NOMO-1 treated with dmso at 0.1 percent for 144 hours (cell line): Measurements from ENCODE around the gene CCDC182.
A peak's percentile ranks its signal among the peaks of the same experiment; 100 is the strongest.

ENCODE experiments used
- DNase-seq: peaks from one replicate; lab custom pipeline; 2025; ENCODE audit not compliant: unreplicated experiment; lab: John Stamatoyannopoulos, UW

CCDC182 gene

GRCh38 chr17:57757735-57758134 is 12.6 kb upstream of the CCDC182 start:
- no peak for DNase-seq

GRCh38 chr17:57756951-57757350 is 11.9 kb upstream of the CCDC182 start:
- no peak for DNase-seq

DNA sequence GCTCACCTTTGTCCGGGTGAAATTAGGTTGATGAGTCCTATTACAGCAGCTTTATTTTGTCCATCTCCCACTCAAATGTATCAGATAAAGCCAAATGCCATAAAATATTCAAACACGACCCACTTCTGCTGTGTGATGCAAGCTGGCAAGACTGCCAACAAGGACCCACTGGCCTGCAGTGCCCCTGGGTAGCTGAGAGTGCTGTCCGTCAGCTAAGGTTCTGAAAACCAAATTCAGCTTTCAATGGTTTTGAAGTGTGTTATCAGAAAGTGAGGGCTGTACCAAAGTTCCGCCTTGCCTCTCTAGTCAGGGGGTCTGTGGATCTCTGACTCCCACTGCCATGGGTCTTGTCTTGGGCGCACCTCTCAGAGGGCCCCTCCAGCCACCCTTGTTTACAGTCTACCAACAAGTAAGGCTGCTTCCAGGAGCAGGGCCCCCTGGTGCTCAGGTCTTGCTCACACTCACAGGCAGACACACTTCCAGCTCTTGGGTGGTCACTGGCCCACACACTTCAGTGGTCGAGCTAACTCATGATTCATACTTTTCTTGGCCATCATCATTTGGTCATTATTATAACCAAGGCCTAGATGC is 10.5 kb upstream of the CCDC182 start:
- no peak for DNase-seq

- no peak for DNase-seq
Observed at GRCh38 chr17:57752031-57752905, 7.2 kb upstream of the CCDC182 start.

- DNase-seq: peak; percentile 17
Observed at GRCh38 chr17:57751348-57751971, 6.4 kb upstream of the CCDC182 start.

GRCh38 chr17:57750895-57751294 is 5.8 kb upstream of the CCDC182 start:
- no peak for DNase-seq

- peak; percentile 57 for DNase-seq
Observed at GRCh38 chr17:57750109-57750871, 5.2 kb upstream of the CCDC182 start.

GRCh38 chr17:57749701-57750100 is 4.6 kb upstream of the CCDC182 start:
- DNase-seq: no peak

DNA sequence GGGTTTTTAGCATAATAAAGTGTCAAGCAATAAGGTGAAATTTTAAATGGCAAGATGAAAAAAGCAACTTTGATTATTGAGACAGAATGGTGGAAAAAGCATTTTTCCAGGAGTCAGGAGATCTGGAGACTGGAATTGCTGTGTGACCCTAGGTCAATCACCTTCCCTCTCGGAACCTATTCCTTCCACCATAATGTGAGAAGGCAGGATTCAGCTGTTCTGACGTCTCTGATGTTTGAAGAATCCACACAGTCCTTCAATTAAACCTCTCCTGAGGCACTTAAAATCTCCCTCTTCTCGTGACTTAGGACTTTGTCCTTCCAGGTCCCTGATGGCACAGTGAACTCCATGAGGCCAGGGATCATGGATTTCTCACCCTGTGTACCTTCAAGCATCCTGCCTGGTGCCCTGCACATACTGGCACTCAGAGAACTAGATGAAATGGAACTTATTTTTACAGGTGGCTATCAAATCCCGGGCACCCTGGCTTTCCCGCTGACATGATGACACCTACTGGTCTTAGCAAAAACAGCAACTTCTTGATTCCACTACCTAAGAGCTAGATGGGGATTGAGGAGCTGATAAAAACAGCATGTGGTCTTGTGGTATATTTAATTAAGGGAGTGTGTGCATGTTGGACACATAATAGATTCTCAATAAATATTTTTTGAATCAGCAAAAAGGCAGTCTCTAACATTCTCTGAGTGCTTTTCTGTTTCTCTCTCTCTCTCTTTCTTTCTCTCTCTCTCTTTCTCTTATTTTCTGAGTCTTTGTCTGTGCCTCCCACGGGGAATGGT is 2.3 kb upstream of the CCDC182 start:
- DNase-seq: peak; percentile 37

GRCh38 chr17:57746221-57746620 is 1.1 kb upstream of the CCDC182 start:
- DNase-seq: no peak

DNA sequence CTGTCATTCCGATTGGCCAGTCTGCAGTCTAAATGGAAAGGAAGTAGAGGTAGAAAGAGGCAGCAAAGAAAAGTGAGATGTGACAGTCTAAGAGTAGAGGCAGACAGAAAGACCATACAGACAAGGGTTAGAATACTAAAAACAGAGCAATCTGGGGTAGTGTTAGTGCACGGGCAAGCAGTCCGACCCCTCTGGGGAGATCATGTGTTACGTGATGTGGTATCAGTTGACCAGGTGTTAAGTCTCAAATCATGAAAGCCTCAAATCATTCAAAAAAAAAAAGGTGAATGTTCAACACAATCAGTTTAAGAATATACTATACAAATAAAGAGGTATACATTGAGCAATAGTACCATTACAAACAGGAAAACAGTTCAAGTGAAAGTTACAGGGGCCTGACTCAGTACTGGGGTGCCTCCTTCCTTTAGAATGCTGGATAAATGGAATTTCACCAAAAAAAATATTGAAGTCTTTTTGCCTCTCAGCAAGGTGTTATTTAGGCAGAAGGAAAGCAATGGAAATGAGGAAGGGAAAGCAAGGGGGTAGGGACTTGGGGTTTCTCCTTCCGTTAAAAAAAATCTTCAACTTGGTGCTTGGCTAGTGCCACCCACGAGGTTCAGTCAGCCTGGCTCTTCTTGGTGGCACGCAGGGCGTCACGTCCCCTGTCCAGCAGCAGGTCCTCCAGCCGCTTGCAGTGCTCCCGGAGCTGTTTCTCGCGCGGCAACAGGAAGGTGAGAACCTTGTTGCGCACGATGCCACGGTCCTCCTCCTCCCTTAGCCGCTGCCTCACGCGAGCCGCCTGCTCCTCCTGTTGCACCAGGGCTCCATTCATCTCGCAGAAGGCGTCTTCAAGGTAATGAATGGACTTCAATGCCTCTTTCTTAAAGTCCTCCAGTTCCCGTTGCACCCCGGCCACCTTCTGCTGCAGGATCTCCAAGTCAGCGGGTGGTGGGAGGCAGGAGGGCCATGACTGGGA is 616 bp downstream of the CCDC182 start:
- DNase-seq: peak; percentile 78

- DNase-seq: no peak
Observed at GRCh38 chr17:57740235-57740528, 4.9 kb downstream of the CCDC182 start.

DNA sequence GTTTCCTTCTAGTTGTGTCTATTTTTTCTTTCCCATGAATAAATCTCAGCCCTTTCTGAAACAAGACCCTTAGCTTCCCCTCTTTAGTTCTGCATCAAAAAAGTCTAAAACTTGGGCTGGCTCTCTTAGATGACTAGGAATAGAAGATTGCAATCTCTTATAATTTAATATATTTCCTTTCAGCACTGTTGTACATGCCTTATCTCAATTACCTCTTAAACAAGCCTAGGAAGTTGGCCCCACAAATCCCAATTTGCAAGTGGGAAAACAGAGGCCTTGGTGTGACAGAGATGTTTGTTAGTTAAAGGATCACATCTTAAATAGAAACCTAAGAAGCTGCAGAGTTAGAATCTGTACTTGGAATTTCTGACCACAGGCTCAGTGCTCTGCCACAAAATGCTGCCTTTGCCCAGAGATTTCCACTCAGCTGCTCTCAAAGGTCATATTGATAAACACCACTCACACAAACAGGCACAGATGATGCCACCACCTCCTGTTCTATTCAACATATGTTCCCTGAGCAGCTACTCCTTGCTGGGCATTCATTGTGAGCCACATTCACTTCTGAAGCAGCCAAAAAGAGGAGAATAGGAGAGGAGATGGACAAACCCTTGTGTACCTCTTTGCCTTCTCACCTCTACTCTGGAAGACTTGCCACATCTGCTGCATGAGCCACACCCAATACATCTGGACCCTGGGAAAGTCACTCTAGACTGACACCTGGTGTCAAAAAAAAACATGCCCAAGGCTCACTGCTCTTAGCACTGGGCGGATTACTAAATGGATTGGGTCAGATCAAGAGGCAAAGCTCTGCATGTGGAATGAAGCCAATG is 5.5 kb downstream of the CCDC182 start:
- peak; percentile 15 for DNase-seq

- DNase-seq: no peak
Observed at GRCh38 chr17:57737450-57737849, 7.6 kb downstream of the CCDC182 start.

- DNase-seq: no peak
Observed at GRCh38 chr17:57735707-57736106, 9.4 kb downstream of the CCDC182 start.

GRCh38 chr17:57735230-57735629 is 9.9 kb downstream of the CCDC182 start:
- DNase-seq: no peak

GRCh38 chr17:57733085-57733484 is 12.0 kb downstream of the CCDC182 start:
- DNase-seq: no peak

GRCh38 chr17:57732062-57732461 is 13.0 kb downstream of the CCDC182 start:
- DNase-seq: no peak
